HG03575 (cell line): ENCODE results near the gene BRD1.
A peak's percentile ranks its signal among the peaks of the same experiment; 100 is the strongest.
"Not testable (repeated sequence)": the region's sequence is repeated elsewhere in the genome, so short reads cannot be mapped to it uniquely, and the experiment has no call there.

Experiments
- ATAC-seq: cut with Tn5 transposase; IDR thresholded peaks from one replicate; pipeline ENCODE4 v1.9.1; 2021; ENCODE audit not compliant: unreplicated experiment, insufficient number of reproducible peaks, low FRiP score; ENCODE audit errors: extremely low read depth

The BRD1 gene

DNA sequence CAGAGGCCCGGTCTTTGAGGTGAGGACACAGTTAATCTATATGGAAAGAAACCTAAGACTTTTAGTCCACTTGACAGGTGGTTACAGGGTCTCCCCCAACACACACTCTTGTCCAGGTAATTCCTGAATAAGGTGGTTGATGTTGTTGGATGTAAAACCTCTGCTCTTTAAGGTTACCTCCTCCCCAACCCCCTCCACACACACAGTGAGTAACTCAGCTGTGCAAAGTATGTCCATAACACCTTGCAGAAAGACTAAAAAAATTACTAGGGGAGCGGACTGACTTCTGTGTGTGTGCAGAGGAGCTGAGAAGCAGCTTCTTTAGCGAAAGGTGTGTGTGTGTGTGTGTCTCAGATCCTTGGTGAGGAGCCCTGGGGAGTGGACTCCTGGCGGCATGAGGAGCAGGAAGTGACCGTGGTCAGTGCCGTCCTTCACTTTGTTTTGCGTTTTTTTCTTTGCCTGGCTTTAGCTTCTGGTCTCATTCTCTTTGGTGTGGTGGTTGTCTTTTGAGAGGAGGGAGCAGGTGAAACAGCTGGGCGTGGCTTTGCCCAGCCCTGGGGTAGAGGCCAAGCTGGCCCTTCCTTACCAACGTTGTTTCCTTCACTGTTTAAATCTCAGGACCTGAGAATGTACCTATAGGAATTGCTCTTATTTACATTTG is 27.7 kb upstream of the BRD1 start:
- ATAC-seq = no peak

DNA sequence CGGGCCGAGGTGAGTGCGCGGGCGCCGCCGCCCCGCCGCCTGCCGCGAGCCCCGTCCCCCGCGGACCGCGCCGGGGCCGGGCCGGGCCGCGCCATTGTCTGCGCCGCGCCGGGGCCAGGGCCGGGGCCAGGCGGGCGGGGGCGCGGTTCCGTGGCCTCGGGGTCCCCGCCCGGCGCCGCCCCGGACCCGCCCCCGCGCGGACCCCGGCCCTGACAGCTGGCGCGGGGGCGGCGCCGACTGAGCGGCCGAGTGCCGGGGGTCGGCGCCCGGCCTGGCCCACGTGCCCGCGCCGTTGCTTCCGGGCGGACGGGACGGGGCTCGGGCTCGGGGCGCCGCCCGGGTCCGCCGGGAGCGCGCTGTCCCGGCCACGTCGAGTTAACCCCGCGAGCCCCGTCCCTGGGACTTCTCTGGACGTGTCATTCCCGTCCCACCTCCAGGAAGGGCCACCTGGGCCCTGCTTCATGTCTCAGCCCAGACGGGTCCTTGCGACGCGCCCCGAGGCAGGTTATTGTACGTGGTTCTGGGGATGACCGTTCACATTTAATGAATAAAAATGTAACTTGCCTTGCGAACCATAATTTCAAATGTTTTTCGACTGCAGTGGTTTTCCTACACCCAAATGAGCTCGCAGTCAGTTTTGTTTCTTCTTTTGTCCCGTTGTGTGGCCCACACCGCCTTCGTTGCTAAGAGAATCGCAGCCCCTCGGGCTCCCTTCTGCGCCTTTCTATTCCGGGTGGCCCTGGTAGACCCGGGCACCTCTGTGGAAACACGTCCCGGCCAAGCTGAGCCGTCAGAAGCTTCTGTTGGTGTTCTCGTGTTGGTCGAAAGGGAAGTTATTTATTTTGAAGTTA is 26.5 kb upstream of the BRD1 start:
- ATAC-seq = no peak

DNA sequence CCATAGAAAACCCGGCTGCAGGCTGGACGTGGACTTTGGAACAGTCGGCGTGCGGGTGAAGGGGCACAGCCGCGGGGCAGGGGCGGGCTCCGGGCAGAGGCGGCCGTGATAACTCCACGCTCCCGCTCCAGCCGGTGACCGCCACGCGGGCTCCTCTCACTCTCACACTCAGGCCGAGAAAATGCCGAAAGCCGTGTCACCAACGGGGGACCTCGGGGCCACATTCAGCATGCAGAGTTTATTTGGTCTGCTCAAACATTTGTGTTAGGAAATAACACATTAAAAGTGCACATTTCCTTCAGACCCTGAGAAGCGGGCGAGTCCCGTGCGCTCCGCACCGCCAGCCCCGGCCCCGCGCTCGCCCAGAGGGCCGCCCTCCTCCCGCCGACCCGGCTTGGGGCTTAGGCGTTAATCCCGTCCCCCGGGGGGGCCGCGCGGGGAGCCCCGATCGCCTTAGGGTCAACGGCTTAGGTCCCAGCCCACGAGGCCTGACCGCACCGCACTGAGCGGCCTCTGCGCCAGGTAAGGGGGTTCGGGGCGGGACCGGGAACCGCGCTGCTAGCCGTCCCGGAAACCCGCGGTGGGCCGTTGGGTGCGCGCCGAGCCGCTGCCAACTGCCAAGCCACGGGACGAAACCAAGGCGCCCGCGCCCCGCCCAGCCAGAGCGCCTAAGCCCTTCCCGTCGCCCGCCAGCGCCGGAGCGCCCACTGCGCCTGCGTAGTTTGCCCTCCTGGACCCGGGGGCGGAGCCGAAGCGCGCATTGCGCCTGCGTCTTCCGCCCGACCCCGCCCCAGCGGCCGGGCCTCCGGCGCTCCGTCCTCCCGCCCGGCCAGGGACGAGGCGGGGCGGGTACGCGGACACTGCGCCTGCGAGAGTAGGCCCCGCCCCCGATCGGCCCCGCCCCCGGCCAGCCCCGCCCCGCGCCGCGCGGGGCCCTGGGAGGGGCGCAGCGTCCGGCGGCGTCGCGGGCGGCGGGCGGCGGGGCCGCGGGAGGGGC is 25.5 kb upstream of the BRD1 start, which contains the start of gene ZBED4:
TSS of gene ZBED4 (plus strand) at position 947 of the 997 bp plus-strand sequence. CDS start 29,819 bp downstream, outside the sequence.
- peak; percentile 45 for ATAC-seq

DNA sequence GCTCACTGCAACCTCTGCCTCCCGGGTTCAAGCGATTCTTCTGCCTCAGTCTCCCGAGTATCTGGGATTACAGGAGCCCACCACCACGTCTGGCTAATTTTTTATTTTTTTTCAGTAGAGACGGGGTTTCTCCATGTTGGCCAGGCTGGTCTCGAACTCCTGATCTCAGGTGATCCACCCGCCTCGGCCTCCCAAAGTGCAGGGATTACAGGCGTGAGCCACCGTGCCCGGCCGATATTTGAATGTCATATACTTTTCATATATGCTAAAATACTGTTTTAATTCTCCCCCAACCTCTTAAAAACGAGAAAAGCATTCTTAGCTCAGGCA is 24.9 kb upstream of the BRD1 start:
- not testable (repeated sequence) for ATAC-seq

DNA sequence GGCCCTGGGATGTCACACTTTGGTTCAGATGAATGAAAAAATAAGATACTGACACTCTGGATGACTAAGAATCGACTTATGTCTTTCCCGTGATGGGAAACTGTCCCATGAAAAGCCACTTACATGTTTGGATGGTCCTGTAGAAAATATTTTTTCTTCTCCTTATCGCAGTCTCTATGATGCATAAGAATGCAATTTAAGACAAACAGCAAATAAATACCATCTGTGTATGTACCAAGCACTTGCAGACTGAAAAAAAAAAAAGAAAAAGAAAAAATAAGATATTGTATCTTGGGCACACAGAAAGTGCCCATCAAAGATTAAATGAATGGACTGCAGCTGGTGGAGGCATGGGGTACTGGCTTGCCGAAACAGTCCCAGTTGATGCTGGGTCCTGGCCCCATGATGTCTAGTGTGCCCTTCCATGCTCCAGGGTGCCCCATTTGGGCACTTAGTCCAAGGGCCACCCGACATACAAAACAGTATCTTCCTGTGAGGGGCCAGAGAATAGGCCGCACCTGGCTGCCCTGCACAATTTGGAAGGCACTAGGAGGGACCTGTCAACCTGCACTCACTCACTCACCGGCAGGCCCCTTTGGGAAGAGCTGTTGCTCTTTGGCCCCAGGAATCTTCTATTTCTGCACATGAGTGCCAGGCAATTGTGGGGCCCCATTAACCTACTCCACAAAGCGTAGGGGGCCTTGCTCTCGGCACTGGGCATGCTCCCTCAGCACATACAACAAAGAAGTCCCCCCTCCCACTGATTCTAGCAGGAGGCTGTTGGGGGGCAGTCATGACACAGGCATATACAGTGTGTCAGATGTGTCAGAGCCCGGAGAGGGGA is 23.5 kb upstream of the BRD1 start:
- no peak for ATAC-seq

DNA sequence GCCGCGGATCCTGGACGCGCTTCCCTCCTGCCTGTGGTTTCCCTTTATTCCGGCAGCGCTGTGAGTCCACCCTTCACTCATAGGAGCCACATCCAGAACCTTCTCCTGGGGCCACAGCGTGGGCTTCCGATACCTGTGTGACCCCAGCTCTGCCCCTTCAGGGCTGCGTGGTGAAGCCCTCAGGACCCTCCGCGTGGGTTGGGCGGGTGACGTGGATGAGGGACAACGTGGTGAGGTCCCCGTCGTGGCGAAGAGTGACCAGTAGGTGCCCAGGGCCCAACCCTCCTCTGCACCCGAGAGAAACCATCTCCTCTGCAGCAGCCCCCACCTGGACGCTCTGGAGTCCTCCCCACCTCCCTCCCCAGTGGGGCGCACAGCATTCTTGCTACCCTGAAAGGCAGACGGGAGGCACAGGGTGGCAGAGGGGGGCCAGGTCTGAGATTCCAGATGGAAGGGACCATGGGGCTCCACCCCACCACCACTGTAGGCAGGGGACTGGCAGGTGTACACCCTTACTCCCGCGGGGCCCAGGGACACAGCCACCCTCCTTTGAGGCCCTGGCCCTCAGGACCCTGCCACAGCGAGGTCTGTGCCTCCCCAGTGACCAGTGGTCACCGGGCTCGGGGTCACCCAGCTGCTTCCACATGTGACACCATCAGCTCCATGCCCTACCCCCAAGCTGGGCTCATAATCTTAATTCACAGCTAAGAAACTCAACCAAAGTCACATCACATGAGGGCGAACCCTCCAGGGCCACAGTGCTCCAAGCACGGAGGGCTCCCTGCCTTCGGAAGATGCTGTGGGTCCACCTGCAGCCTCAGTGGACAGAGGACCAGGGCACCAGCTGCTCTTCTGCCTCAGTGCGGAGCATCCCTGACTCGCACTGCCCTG is 22.6 kb upstream of the BRD1 start:
- ATAC-seq = no peak

DNA sequence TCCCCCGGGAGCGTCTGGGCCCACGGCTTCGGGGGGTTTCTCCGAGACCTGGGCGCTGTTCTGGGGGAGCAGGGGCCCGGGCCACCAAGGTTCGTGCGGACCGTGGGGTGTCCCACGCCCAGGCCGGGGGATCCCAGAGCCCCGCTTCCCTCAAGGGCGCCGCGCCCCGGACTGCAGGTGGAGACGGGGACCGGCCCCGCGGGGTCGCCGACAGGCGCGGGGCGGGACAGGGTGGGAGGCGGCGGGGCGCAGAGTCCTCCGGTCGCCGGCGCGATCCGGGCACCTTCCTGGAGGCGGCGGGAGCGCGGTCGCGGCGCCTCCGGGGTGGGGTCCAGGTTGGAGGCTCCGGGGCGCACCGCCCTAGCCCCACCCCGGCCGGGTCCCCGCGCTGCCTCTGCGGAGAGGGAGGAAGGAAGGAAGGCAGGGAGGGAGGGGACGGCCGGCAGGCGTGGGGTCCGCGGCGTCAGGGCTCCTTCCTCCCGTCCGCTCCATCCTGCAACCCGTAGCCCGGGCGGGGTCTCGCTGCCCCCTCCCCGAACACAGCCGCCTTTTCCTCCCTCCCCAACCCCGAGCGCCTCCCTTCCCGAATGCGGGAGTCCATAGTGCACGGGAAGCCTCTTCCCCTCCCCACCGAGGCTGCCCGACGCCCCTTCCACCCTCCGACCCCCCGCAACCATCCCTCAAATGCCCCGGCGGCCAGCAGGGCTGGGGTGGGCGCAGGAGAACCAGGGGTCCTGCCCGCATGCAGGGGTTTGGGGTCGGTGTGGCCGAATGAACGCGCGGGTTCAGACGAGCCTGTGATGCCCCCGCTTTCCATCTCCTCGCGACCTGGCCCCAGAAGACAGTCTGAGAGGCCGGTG is 21.7 kb upstream of the BRD1 start:
- ATAC-seq = no peak

DNA sequence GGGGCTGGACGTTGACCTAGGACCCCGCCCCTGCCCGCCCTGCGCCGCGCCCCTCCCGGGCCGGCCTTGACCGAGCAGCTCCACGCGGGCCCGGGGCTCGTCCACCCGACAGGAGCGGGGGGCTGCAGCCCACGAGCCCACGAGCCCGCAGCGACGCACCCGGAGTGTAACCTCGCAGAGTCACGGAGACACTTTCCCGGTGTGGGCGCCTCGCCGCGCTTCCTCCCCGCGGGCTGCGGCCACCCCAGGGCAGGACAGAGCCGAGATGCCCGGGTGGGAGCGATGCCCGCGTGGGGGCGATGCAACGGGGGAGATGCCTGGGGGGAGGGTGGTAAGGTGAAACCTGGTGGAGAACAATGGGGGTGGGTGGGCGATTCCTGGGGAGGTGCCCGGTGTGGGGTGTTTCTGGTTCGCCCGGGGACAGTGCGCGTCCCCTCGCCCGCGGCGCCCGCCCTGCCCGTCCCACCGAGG is 21.1 kb upstream of the BRD1 start:
- no peak for ATAC-seq

DNA sequence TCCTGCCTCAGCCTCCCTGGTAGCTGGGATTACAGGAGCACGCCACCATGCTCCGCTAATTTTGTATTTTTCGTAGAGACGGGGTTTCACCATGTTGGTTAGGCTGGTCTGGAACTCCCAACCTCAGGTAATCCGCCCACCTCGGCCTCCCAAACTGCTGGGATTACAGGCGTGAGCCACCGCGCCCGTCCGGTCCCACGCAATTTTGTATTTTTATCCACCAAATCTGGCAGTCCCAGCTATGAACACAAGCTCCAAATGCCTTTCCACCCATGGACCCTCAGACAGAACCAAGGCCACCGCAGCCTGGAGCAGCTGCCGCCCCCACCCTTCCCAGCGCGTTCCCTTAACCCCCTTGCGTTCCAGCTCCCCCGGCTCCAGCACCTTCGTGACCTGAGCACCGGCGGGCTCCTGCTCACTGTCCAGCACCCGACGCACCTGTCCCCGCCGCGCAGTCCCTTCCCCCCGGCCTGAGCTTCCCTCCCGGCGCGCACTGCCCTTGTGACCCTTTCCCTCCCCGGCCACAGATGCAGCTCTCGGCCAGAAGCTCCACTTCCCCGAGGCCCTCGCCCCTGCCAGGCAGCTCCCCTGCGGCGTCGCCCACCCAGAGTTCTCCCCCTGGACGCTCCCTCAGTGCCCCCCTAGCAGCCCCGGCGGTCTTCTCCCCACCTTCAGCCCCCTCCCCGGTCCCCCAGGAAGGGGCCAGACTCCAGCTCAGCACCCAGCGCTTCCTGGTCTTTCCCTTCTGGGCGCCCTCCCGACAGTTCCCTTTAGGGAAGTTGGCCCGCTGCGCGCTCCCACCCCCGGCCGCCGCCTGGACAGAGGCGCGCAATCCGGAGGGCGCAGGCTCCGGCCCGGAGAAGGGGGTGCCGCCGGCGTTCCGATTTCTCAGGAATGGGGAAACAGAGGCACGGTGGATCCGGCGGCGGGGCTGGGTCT is 20.3 kb upstream of the BRD1 start:
- ATAC-seq = no peak

DNA sequence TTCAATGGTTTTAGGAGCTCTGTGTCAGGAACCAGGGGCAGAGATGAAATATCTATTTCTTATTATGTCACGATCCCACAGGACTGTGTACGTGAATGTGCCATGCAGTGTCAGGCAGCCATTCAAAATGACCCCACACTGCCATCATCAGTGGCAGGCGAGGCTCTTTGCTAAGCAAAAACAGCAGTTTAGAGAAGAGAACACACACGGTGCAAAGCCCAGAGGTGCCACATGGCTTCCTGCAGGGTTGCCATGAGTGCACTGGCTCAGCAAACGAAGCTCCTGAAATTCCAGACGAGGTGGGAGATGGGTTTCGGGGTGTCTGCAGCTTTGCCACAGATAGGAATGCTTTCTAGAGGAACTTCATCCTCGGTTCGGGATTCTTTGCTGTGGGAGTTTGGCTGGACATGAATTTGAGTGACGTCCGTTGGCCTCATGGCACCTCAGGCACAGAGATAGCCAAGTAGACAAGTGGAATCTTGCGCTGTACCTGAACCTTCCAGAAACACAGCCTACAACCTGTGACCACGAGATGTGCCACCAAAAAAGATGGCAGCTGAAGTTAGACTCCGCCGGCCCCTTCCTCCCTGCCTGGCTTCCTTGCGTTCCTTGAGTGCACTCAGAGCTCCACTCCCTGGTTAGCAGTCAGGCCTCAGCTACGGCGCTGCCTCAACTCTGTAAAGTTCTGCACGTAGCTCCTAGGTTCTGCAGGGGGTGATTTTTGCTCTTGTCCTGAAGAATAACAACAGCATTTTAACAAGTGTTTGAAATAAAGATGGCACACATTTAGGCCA is 18.2 kb upstream of the BRD1 start:
- ATAC-seq = no peak

DNA sequence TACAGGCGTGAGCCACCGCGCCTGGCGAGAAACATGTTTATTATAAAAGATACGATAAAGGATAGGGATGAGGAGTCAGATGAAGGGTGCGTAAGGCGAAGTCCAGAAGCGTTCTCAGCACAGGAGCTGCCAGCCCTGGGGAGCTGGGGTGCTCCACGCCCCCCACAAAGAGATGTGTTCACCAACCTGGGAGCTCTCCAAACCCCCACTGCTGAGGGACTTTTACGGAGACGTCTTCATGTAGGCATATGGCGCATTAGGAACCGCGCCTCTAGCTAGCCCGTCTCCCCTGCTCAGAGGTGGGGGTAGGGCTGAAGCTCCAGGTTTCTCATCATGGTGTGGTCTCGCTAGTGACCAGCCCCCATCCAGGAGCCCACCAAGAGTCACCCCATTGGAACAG is 17.6 kb upstream of the BRD1 start:
- ATAC-seq = no peak

DNA sequence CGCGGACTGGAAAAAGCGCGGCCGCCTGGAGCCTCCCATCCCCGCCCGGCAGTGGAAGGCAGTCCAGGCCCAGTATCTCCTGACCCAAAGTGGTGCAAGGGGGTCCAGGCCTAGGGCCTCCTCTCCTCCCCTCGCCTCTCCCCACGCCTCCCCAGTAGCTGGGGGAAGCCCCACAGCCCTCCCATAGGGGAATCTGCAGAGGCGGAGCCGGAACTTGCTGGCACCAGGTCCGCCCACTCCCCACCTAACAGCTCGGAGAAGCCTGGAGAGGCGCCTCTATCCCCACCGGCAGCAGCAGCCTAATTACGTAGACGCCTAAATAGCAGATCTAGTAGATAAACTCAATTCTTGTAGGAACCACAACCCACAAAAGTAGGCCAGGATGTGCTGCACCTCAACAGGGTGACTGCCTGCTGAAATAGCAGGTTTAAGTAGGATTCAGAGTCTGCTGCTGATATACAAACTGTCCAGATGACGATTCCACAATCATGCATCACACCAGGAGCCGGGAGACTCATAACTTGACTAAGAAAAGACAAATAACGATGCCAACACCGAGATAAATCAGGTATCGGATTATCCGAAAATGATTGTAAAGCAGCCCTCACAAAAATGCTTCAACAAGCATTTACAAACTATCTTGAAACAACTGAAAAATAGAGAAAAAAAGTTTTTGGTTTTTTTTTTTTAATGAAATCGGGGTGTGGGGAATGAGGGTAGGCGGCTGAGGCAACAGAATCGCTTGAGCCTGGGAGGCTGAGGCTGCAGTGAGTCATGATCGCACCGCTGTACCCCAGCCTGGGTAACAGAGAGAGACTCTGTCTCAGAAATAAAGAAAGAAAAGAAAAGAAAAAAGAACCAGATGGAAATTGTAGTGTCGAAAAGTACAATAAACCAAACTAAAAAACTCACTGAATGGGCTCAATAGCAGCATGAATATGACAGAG is 11.4 kb upstream of the BRD1 start:
- no peak for ATAC-seq

DNA sequence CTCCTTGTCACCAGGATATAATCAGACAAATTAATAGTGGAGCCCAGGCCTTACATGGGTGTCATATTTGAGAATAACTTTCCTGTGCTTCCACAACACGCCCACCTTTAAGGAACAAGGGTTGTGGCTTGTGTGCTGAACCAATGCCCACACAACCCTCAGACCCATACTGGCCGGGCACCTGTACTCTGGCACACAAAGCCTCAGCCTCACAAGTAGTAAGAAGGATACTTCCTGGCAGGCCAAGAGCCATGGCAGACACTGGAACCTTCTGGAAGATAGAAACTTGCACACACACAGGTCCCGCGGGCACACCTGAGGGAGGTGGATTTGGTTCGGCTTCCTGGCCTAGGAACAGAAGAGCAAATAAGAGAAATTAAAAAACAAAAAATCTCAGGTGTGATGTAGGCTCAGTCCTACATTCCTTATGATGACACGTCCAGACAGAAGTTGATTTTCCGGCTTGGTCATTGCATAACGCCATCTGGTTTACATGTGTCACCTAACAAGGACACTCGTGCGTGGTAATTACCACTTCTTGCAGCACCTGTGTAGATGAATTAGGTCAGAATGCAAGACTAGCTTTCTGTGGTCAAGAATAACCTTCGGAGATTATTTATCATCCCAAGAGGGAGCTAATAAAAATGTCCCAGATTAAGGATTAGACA is 5.8 kb upstream of the BRD1 start:
- no peak for ATAC-seq
